Tibial artery (tissue), 4 donors: ENCODE data around the gene GNL3.
"Not testable (repeated sequence)": the region's sequence is repeated elsewhere in the genome, so short reads cannot be mapped to it uniquely, and the experiment has no call there.

Experiments
- DNase-seq, 2 donors: peaks; one replicate each; pipeline ENCODE4 v3.0.0-alpha.2; 2019
- H3K27ac ChIP-seq, 2 donors: fragments of 200-600 bp; sonication (generic) in 1 of 2; 1 replicate in 1 of 2; 2 replicates in 1 of 2; pipeline ENCODE4 v1.5.1; 2018 to 2019; ENCODE audit warnings: mild to moderate bottlenecking in 1 of 2
- H3K27me3 ChIP-seq, 2 donors: fragments of 200-600 bp; sonication (generic) in 1 of 2; one replicate each; pipeline versions ENCODE4 v1.5.1 to v1.6.0; 2016 to 2019
- H3K36me3 ChIP-seq, 3 donors: fragments of 200-600 bp; sonication (generic) in 2 of 3; one replicate each; pipeline ENCODE4 v1.5.1; 2016 to 2019; ENCODE audit warnings: mild to moderate bottlenecking in 2 of 3
- H3K4me1 ChIP-seq, 4 donors: fragments of 200-600 bp; sonication (generic) in 2 of 4; 1 replicate in 3 of 4; 2 replicates in 1 of 4; pipeline ENCODE4 v1.5.1; 2016 to 2019
- H3K4me3 ChIP-seq, 2 donors: fragments of 200-600 bp; sonication (generic) in 1 of 2; 1 replicate in 1 of 2; 2 replicates in 1 of 2; pipeline ENCODE4 v1.5.1; 2018 to 2019; ENCODE audit warnings: mild to moderate bottlenecking in 2 of 2
- H3K9me3 ChIP-seq, 3 donors: fragments of 200-600 bp; sonication (generic) in 1 of 3; one replicate each; pipeline ENCODE4 v1.5.1; 2016 to 2019
- intact Hi-C: fragments of 100-400 bp; cut with DNase I; formaldehyde crosslinking; loops from one replicate; pipeline ENCODE4 v1.15.0; 2023; ENCODE audit warnings: low total_unique reads
- TF ChIP-seq, protein P1 (sequence below), 2 experiments: fragments of 200-600 bp in 1 of 2; fragments of 450-650 bp in 1 of 2; IDR thresholded peaks; one replicate each; pipeline ENCODE4 v1.5.1; 2017 to 2019; ENCODE audit warnings: antibody characterized with exemption in 2 of 2, mild to moderate bottlenecking in 1 of 2, moderate library complexity in 1 of 2

The GNL3 gene

GRCh38 chr3:52670621-52671521 is 15.0 kb upstream of the GNL3 start:
- intact Hi-C loops = no loop called here
- H3K9me3 ChIP-seq = no peaks in the 10 kb centered on the region
- H3K27me3 ChIP-seq = no peaks in the 10 kb centered on the region
- H3K36me3 ChIP-seq = peaks cover 6 to 63% (median 22%) of the 10 kb centered on the region in 3 donors
- H3K4me3 ChIP-seq = no peak overlapping the region
- DNase-seq = peak in 1 of 2 donors; percentile 36
- H3K4me1 ChIP-seq = peaks cover 0 to 21% (median 12%) of the 10 kb centered on the region in 4 donors
- TF ChIP-seq, protein P1, sequence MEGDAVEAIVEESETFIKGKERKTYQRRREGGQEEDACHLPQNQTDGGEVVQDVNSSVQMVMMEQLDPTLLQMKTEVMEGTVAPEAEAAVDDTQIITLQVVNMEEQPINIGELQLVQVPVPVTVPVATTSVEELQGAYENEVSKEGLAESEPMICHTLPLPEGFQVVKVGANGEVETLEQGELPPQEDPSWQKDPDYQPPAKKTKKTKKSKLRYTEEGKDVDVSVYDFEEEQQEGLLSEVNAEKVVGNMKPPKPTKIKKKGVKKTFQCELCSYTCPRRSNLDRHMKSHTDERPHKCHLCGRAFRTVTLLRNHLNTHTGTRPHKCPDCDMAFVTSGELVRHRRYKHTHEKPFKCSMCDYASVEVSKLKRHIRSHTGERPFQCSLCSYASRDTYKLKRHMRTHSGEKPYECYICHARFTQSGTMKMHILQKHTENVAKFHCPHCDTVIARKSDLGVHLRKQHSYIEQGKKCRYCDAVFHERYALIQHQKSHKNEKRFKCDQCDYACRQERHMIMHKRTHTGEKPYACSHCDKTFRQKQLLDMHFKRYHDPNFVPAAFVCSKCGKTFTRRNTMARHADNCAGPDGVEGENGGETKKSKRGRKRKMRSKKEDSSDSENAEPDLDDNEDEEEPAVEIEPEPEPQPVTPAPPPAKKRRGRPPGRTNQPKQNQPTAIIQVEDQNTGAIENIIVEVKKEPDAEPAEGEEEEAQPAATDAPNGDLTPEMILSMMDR (IDR thresholded peaks at IDR 0.05) = no peak
- H3K27ac ChIP-seq = peak overlapping the region; percentile 43 to 50

GRCh38 chr3:52671676-52672075 is 14.2 kb upstream of the GNL3 start:
- H3K27ac ChIP-seq = peak overlapping the region; percentile 27 to 50
- intact Hi-C loops = no loop called here

DNA sequence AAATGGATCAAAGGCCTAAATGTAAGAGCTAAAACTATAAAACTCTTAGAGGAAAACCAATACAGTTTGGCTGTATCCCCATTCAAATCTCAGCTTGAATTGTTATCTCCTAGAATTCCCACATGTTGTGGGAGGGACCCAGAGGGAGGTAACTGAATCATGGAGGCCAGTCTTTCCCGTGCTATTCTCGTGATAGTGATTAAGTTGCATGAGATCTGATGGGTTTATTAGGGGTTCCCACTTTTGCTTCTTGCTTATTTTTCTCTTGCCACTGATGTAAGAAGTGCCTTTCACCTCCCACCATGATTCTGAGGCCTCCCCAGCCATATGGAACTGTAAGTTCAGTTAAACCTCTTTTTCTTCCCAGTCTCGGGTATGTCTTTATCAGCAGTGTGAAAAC is 9.6 kb upstream of the GNL3 start:
- H3K27ac ChIP-seq, H3K9me3 ChIP-seq, H3K27me3 ChIP-seq, intact Hi-C loops, DNase-seq, H3K4me3 ChIP-seq: not testable (repeated sequence)
- H3K4me1 ChIP-seq = peaks cover 0 to 12% (median under 1%) of the 10 kb centered on the region in 4 donors
- peaks cover 40 to 90% (median 43%) of the 10 kb centered on the region in 3 donors for H3K36me3 ChIP-seq

More at GRCh38 chr3:52671676-52672075, 14.2 kb upstream of the GNL3 start:
- Histone ChIP-seq H3K4me3 (no peak overlapping the region), H3K36me3 (peaks cover 12 to 62% (median 21%) of the 10 kb centered on the region in 3 donors), H3K27me3 (no peaks in the 10 kb centered on the region), H3K4me1 (peaks cover 0 to 21% (median 12%) of the 10 kb centered on the region in 4 donors), H3K9me3 (no peaks in the 10 kb centered on the region)
- TF ChIP-seq, protein P1 (IDR thresholded peaks at IDR 0.05) = no peak
- no peak for DNase-seq

DNA sequence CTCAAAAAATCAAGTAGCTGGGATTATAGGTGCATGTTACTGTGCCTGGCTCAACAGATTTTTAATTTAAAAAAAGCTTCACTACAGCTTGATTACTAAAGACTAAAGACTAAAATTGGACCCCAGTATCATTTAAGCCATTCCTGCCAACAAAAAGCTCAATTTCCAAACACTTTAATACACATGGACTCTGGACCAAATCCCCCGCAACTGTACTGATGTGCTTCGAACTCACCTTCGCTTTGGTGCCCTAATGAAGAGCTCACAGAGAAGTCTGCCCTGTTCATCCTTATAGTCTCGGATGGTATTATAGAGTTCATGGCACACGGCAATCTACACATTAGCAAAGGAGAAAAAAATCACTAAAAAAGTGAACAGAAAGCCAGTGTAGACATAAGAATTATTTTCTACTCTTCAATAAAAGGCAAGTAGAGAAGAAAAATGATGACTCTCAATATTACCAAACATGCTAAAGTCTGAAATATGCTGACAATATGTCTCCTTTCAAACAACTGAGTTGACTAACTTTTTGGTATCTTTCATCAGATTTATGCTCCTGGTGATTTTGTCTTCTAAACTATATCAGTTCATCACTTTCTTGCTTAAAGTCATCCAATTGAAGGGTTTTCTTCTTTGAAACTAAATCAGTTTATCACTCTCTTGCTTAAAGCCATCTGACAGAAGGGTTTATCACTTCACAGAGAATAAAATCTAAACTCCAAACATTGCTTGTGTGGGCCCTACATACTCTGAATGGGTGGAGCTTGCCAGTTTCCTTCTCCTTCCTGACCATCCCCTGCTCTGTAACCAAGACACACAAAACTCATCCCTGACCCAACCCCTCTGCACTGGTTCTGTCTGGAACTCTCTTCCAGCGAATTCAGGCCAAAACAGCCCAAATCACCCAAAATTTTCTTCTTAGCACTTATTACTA is 7.3 kb upstream of the GNL3 start:
- Histone ChIP-seq H3K4me3 (no peak overlapping the region), H3K27me3 (no peaks in the 10 kb centered on the region), H3K4me1 (peaks cover 0 to 28% (median 14%) of the 10 kb centered on the region in 4 donors), H3K9me3 (no peaks in the 10 kb centered on the region), H3K27ac (no peak overlapping the region), H3K36me3 (peaks cover 30 to 67% (median 37%) of the 10 kb centered on the region in 3 donors)
- no peak for DNase-seq
- TF ChIP-seq, protein P1 (IDR thresholded peaks at IDR 0.05) = no peak
- intact Hi-C loops = no loop called here

DNA sequence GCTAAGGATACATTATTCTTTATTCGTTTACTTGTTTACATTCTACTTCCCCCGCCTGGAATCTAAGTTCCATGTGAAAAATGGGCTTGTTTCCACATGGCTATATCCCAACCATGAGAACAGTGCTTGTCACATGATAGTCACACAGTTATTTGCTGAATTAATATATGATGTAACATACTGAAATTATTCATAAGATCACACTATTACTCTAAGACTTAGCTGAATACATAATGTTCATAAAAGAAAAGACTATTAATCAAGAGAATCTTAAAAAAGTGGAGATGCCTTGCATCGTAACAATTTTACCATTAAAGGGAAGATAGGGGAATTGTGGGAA is 6.7 kb upstream of the GNL3 start:
- intact Hi-C loops = no loop called here
- Histone ChIP-seq H3K27me3 (no peaks in the 10 kb centered on the region), H3K4me3 (no peak overlapping the region), H3K4me1 (peaks cover 0 to 34% (median 17%) of the 10 kb centered on the region in 4 donors), H3K9me3 (no peaks in the 10 kb centered on the region), H3K36me3 (peaks cover 30 to 61% (median 37%) of the 10 kb centered on the region in 3 donors), H3K27ac (no peak overlapping the region)
- TF ChIP-seq, protein P1 (IDR thresholded peaks at IDR 0.05) = no peak
- DNase-seq = no peak
